Measurements from ENCODE around the gene DNAJB4. TPM values are rescaled to one million over a fixed set of nuclear protein-coding genes. Genes with fewer than 3 reads are reported as not detected.

The DNAJB4 gene
- total RNA-seq, 3 donors from 2014 or later (not counting 1 experiment from before 2014, with no cell fraction given) = 26.8 to 30.7 (median 28.2) TPM

DNA sequence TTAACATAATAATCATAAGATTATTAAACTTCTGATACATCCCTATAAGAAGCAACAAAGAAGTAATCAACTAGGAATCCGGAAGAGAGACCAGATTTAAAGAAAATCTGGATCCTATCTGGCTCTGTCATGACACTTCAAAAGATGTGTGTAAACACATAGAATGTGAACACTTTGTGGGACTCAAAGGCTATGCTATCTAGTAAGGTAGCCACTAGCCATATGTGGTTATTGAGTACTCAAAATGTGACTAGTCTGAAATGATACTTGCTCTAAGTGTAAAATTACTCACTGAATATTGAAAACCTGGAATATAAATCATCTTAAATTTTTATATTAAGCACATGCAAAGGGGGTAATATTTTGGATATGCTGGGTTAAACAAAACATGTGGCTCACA, 34.5 kb upstream of the DNAJB4 start:
- WGBS (ENCODE audit: insufficient coverage) = 100% methylated on average over 1 of the region's 1 CpG
- Mint-ChIP-seq H3K27me3 (ENCODE audit: low read depth in 2 of 2) (no peaks in the 10 kb centered on the region), H3K4me3 (peak overlapping the region; percentile 42), H3K4me1 (peaks cover 46 to 51% of the 10 kb centered on the region in 2 donors), H3K36me3 (peaks cover 23% of the 10 kb centered on the region), H3K27ac (peak overlapping the region in 1 of 2 donors; percentile 78), H3K9me3 (no peaks in the 10 kb centered on the region)
- no peaks in the 10 kb centered on the region for H3K27me3 ChIP-seq (ENCODE audit: control insufficient read depth, insufficient read depth, low read length)
- H3K9me3 ChIP-seq (ENCODE audit: control insufficient read depth, insufficient read depth, low read length) = no peaks in the 10 kb centered on the region
- H3K36me3 ChIP-seq (ENCODE audit: control insufficient read depth, insufficient read depth, low read length) = peaks cover 63% of the 10 kb centered on the region
- peaks cover 26% of the 10 kb centered on the region for H3K4me1 ChIP-seq (ENCODE audit: control insufficient read depth, insufficient read depth, low read length)
- no peak overlapping the region for H3K4me3 ChIP-seq (ENCODE audit: low read length)
- ATAC-seq (no peak), DNase-seq (no peak)
- TF ChIP-seq, protein P1, sequence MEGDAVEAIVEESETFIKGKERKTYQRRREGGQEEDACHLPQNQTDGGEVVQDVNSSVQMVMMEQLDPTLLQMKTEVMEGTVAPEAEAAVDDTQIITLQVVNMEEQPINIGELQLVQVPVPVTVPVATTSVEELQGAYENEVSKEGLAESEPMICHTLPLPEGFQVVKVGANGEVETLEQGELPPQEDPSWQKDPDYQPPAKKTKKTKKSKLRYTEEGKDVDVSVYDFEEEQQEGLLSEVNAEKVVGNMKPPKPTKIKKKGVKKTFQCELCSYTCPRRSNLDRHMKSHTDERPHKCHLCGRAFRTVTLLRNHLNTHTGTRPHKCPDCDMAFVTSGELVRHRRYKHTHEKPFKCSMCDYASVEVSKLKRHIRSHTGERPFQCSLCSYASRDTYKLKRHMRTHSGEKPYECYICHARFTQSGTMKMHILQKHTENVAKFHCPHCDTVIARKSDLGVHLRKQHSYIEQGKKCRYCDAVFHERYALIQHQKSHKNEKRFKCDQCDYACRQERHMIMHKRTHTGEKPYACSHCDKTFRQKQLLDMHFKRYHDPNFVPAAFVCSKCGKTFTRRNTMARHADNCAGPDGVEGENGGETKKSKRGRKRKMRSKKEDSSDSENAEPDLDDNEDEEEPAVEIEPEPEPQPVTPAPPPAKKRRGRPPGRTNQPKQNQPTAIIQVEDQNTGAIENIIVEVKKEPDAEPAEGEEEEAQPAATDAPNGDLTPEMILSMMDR (IDR thresholded peaks at IDR 0.05) = no peak
- intact Hi-C loops (cut with micrococcal nuclease) = no loop called here
- H3K27ac ChIP-seq (ENCODE audit: low read length) = no peak overlapping the region

DNA sequence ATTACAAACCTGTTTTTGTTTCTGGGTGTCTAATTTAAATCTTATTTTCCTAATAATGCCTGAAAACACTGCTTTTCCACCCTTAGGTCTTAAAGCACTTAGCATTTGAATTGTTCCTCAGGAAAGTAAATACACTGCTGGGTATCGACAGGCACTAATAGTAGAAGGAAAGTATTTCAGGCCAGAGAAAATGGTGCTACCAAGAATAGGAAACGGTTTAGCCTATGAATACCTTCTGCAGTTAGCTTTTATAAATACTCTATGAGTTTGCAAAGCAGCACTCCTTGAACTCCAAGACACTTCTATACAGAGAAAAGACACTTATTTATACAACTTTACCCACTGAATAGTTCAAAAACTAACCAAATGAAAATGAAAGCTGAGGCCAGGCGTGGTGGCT, 32.7 kb upstream of the DNAJB4 start:
- H3K9me3 ChIP-seq (ENCODE audit: control insufficient read depth, insufficient read depth, low read length) = no peaks in the 10 kb centered on the region
- Mint-ChIP-seq H3K4me1 (peaks cover 60 to 62% of the 10 kb centered on the region in 2 donors), H3K4me3 (peak overlapping the region; percentile 67), H3K36me3 (peaks cover 12% of the 10 kb centered on the region), H3K9me3 (no peaks in the 10 kb centered on the region), H3K27me3 (ENCODE audit: low read depth in 2 of 2) (no peaks in the 10 kb centered on the region), H3K27ac (peak overlapping the region; percentile 76 to 79)
- DNase-seq (no peak), ATAC-seq (peak in 1 of 3 donors; percentile 14)
- no peak overlapping the region for H3K27ac ChIP-seq (ENCODE audit: low read length)
- TF ChIP-seq, protein P1 (IDR thresholded peaks at IDR 0.05) = no peak
- H3K27me3 ChIP-seq (ENCODE audit: control insufficient read depth, insufficient read depth, low read length) = no peaks in the 10 kb centered on the region
- H3K4me3 ChIP-seq (ENCODE audit: low read length) = no peak overlapping the region
- intact Hi-C loops (cut with micrococcal nuclease) = no loop called here
- peaks cover 35% of the 10 kb centered on the region for H3K4me1 ChIP-seq (ENCODE audit: control insufficient read depth, insufficient read depth, low read length)
- 91% methylated on average over 3 of the region's 3 CpGs for WGBS (ENCODE audit: insufficient coverage)
- peaks cover 45% of the 10 kb centered on the region for H3K36me3 ChIP-seq (ENCODE audit: control insufficient read depth, insufficient read depth, low read length)

DNA sequence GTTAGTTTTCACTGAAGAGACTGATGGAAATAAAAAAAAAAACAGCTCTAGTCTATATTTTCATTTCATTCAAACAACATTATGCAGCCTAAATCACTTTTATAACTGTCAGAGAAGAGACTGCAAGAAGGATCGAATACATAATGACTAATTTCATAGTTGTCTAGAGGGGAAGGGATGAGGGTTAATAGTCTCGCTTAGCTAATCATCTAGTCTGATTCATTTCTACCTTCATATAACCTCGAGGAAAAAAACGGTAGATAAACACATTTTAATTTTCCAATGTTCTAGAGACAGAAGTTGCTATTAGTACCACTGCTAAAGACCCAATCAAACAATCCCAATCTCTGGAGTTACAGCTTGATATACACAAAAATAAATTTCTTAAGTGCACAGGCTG, 29.4 kb upstream of the DNAJB4 start:
- Mint-ChIP-seq H3K9me3 (no peaks in the 10 kb centered on the region), H3K4me1 (peaks cover 44 to 49% of the 10 kb centered on the region in 2 donors), H3K36me3 (no peaks in the 10 kb centered on the region), H3K4me3 (peak overlapping the region; percentile 80), H3K27me3 (ENCODE audit: low read depth in 2 of 2) (no peaks in the 10 kb centered on the region), H3K27ac (no peak overlapping the region)
- intact Hi-C loops (cut with micrococcal nuclease) = no loop called here
- H3K4me1 ChIP-seq (ENCODE audit: control insufficient read depth, insufficient read depth, low read length) = peaks cover 44% of the 10 kb centered on the region
- ATAC-seq (no peak), DNase-seq (no peak)
- H3K27me3 ChIP-seq (ENCODE audit: control insufficient read depth, insufficient read depth, low read length) = no peaks in the 10 kb centered on the region
- H3K27ac ChIP-seq (ENCODE audit: low read length) = no peak overlapping the region
- peaks cover 14% of the 10 kb centered on the region for H3K36me3 ChIP-seq (ENCODE audit: control insufficient read depth, insufficient read depth, low read length)
- TF ChIP-seq, protein P1 (IDR thresholded peaks at IDR 0.05) = no peak
- 17% methylated on average over 2 of the region's 4 CpGs for WGBS (ENCODE audit: insufficient coverage)
- H3K4me3 ChIP-seq (ENCODE audit: low read length) = no peak overlapping the region
- no peaks in the 10 kb centered on the region for H3K9me3 ChIP-seq (ENCODE audit: control insufficient read depth, insufficient read depth, low read length)

DNA sequence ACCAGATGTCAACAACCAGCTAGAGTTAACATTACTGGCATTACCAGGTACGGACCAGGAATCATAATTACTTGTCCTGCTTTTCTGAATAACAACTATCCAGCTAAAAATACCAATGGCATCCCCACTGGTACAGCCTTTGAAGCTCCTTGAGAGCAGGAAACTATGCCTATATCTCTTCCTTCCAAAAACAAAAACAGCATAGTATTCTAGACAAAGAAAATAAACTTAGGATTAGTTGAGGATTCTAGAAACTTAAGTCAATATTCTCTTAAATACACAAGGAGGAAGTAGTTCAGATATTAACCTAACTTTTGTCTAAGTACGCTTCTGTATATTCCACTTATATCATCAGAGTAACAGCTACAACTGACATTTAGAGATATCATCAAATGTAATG, 28.8 kb upstream of the DNAJB4 start:
- H3K4me1 Mint-ChIP-seq = peaks cover 44 to 53% of the 10 kb centered on the region in 2 donors
- peak overlapping the region; percentile 80 for H3K4me3 Mint-ChIP-seq
- H3K27ac ChIP-seq (ENCODE audit: low read length) = peak overlapping the region; percentile 2
- WGBS (ENCODE audit: insufficient coverage) = 44% methylated on average over 1 of the region's 2 CpGs
- DNase-seq (no peak), ATAC-seq (no peak)
- no peaks in the 10 kb centered on the region for H3K9me3 ChIP-seq (ENCODE audit: control insufficient read depth, insufficient read depth, low read length)
- H3K36me3 Mint-ChIP-seq = no peaks in the 10 kb centered on the region
- no peaks in the 10 kb centered on the region for H3K27me3 Mint-ChIP-seq (ENCODE audit: low read depth in 2 of 2)
- intact Hi-C loops (cut with micrococcal nuclease) = no loop called here
- TF ChIP-seq, protein P1 (IDR thresholded peaks at IDR 0.05) = no peak
- peaks cover 40% of the 10 kb centered on the region for H3K4me1 ChIP-seq (ENCODE audit: control insufficient read depth, insufficient read depth, low read length)
- H3K27me3 ChIP-seq (ENCODE audit: control insufficient read depth, insufficient read depth, low read length) = no peaks in the 10 kb centered on the region
- no peak overlapping the region for H3K4me3 ChIP-seq (ENCODE audit: low read length)
- H3K36me3 ChIP-seq (ENCODE audit: control insufficient read depth, insufficient read depth, low read length) = peaks cover 13% of the 10 kb centered on the region
- H3K9me3 Mint-ChIP-seq = no peaks in the 10 kb centered on the region
- no peak overlapping the region for H3K27ac Mint-ChIP-seq
